Measurements from ENCODE around the gene SLC8A1. TPM values are rescaled to one million over a fixed set of nuclear protein-coding genes. Genes with fewer than 3 reads are reported as not detected.

The SLC8A1 gene
- total RNA-seq, 1 donor from 2014 or later = 21.0 TPM

- no peak for DNase-seq (ENCODE audit: low spot score)
- intact Hi-C loops (cut with DNase I) = no loop called here
- ATAC-seq = no peak
These were observed 153.9 kb downstream of the SLC8A1 start for GRCh38 chr2:40298026-40298425.

- ATAC-seq (no peak), DNase-seq (ENCODE audit: low spot score) (no peak)
- intact Hi-C loops (cut with DNase I) = no loop called here
These were observed 159.6 kb downstream of the SLC8A1 start for GRCh38 chr2:40292291-40292690.

GRCh38 chr2:40289771-40290404 is 162.0 kb downstream of the SLC8A1 start:
- intact Hi-C loops (cut with DNase I) = no loop called here
- no peak for ATAC-seq
- no peak for DNase-seq (ENCODE audit: low spot score)

- DNase-seq (ENCODE audit: low spot score) (no peak), ATAC-seq (no peak)
- intact Hi-C loops (cut with DNase I) = no loop called here
These were observed 164.1 kb downstream of the SLC8A1 start for GRCh38 chr2:40287773-40288172.

- no peak for ATAC-seq
- no peak for DNase-seq (ENCODE audit: low spot score)
- intact Hi-C loops (cut with DNase I) = no loop called here
These were observed 164.7 kb downstream of the SLC8A1 start for GRCh38 chr2:40287195-40287594.

- intact Hi-C loops (cut with DNase I) = no loop called here
- no peak for ATAC-seq
- no peak for DNase-seq (ENCODE audit: low spot score)
These were observed 165.2 kb downstream of the SLC8A1 start for GRCh38 chr2:40286721-40287120.

- ATAC-seq = no peak
- no peak for DNase-seq (ENCODE audit: low spot score)
- intact Hi-C loops (cut with DNase I) = no loop called here
These were observed 166.5 kb downstream of the SLC8A1 start for GRCh38 chr2:40285391-40285790.

GRCh38 chr2:40284797-40285196 is 167.1 kb downstream of the SLC8A1 start:
- DNase-seq (ENCODE audit: low spot score) (no peak), ATAC-seq (peak; percentile 35)
- intact Hi-C loops (cut with DNase I) = no loop called here

GRCh38 chr2:40283111-40283909 is 168.6 kb downstream of the SLC8A1 start:
- DNase-seq (ENCODE audit: low spot score) (no peak), ATAC-seq (no peak)
- intact Hi-C loops (cut with DNase I) = no loop called here

- intact Hi-C loops (cut with DNase I) = no loop called here
- ATAC-seq (no peak), DNase-seq (ENCODE audit: low spot score) (no peak)
These were observed 169.5 kb downstream of the SLC8A1 start for GRCh38 chr2:40282428-40282827.

- no peak for DNase-seq (ENCODE audit: low spot score)
- intact Hi-C loops (cut with DNase I) = no loop called here
These were observed 170.6 kb downstream of the SLC8A1 start for GRCh38 chr2:40281021-40281940.

GRCh38 chr2:40279482-40279881 is 172.4 kb downstream of the SLC8A1 start:
- ATAC-seq = no peak
- intact Hi-C loops (cut with DNase I) = no loop called here

More at GRCh38 chr2:40281021-40281940, 170.6 kb downstream of the SLC8A1 start:
- ATAC-seq = peak; percentile 57

GRCh38 chr2:40279001-40279400 is 172.9 kb downstream of the SLC8A1 start:
- intact Hi-C loops (cut with DNase I) = no loop called here
- no peak for DNase-seq (ENCODE audit: low spot score)
- peak; percentile 60 for ATAC-seq

More at GRCh38 chr2:40279482-40279881, 172.4 kb downstream of the SLC8A1 start:
- DNase-seq (ENCODE audit: low spot score) = no peak

GRCh38 chr2:40276076-40276475 is 175.8 kb downstream of the SLC8A1 start:
- ATAC-seq (no peak), DNase-seq (ENCODE audit: low spot score) (no peak)
- intact Hi-C loops (cut with DNase I) = no loop called here

GRCh38 chr2:40274270-40274669 is 177.6 kb downstream of the SLC8A1 start:
- intact Hi-C loops (cut with DNase I) = no loop called here
- no peak for ATAC-seq
- DNase-seq (ENCODE audit: low spot score) = no peak

- intact Hi-C loops (cut with DNase I) = no loop called here
These were observed 178.1 kb downstream of the SLC8A1 start for GRCh38 chr2:40273734-40274182.

GRCh38 chr2:40271094-40271493 is 180.8 kb downstream of the SLC8A1 start:
- ATAC-seq (no peak), DNase-seq (ENCODE audit: low spot score) (no peak)
- intact Hi-C loops (cut with DNase I) = no loop called here

More at GRCh38 chr2:40273734-40274182, 178.1 kb downstream of the SLC8A1 start:
- ATAC-seq (no peak), DNase-seq (ENCODE audit: low spot score) (no peak)

GRCh38 chr2:40270372-40270771 is 181.5 kb downstream of the SLC8A1 start:
- ATAC-seq = no peak

GRCh38 chr2:40268566-40268965 is 183.3 kb downstream of the SLC8A1 start:
- ATAC-seq (no peak), DNase-seq (ENCODE audit: low spot score) (no peak)
- intact Hi-C loops (cut with DNase I) = no loop called here

More at GRCh38 chr2:40270372-40270771, 181.5 kb downstream of the SLC8A1 start:
- no peak for DNase-seq (ENCODE audit: low spot score)
- intact Hi-C loops (cut with DNase I) = no loop called here

Measured in sciatic nerve (tissue), 2 donors.